HepG2 (cell line): ENCODE data around the gene ASXL1.

Experiments used
- CTCF ChIP-seq: sonication (generic); formaldehyde crosslinking; IDR thresholded peaks from 2 replicates; pipeline ENCODE4 v1.5.0; 2020; ENCODE audit warnings: mild to moderate bottlenecking, missing genetic modification reagents, moderate library complexity
- ELF4 ChIP-seq: sonication (generic); formaldehyde crosslinking; IDR thresholded peaks from 2 replicates; pipeline ENCODE4 v1.5.0; 2020; ENCODE audit warnings: missing genetic modification reagents, mild to moderate bottlenecking, moderate library complexity, borderline replicate concordance
- EP300 ChIP-seq, 3 experiments: sonication (generic) in 1 of 3; formaldehyde crosslinking in 1 of 3; IDR thresholded peaks; 2 replicates each; pipeline versions ENCODE4 v1.5.1 to v1.6.1; 2011 to 2020; ENCODE audit warnings: low read depth in 2 of 3, low read length in 2 of 3, borderline replicate concordance in 1 of 3, improper control_type of control experiment in 1 of 3, mild to moderate bottlenecking in 1 of 3, missing genetic modification reagents in 1 of 3, moderate library complexity in 1 of 3
- FOXP1 ChIP-seq, 2 experiments: fragments of 450-650 bp in 1 of 2; IDR thresholded peaks; 2 replicates each; pipeline ENCODE4 v1.6.1; 2017 to 2018; ENCODE audit warnings: antibody characterized with exemption in 1 of 2
- GLMP ChIP-seq: sonication (generic); formaldehyde crosslinking; IDR thresholded peaks from 2 replicates; pipeline ENCODE4 v1.9.0; 2021; ENCODE audit warnings: missing genetic modification reagents, mild to moderate bottlenecking, borderline replicate concordance
- HDAC1 ChIP-seq: sonication (generic); formaldehyde crosslinking; IDR thresholded peaks from 2 replicates; pipeline ENCODE4 v1.5.1; 2020; ENCODE audit warnings: mild to moderate bottlenecking, missing genetic modification reagents
- RAD21 ChIP-seq: fragments of 450-650 bp; formaldehyde crosslinking; IDR thresholded peaks from 2 replicates; pipeline ENCODE4 v1.5.0; 2020; ENCODE audit warnings: mild to moderate bottlenecking
- TAF1 ChIP-seq: sonication (generic); formaldehyde crosslinking; IDR thresholded peaks from 2 replicates; pipeline ENCODE4 v1.4.0; 2020; ENCODE audit warnings: missing genetic modification reagents
- ZNF30 ChIP-seq: sonication (generic); formaldehyde crosslinking; IDR thresholded peaks from 2 replicates; pipeline ENCODE4 v1.5.0; 2020; ENCODE audit warnings: mild to moderate bottlenecking, missing genetic modification reagents

GRCh38 chr20:32416206-32416605, 58.1 kb downstream of the ASXL1 start:
- TF ChIP-seq RAD21 (CRISPR knock-in tag) = no peak
- no peak for TF ChIP-seq EP300 (IDR thresholded peaks at IDR 0.05; ENCODE audit: low read depth in 2 of 2, low read length in 2 of 2)
- no peak for TF ChIP-seq EP300 (CRISPR knock-in tag; IDR thresholded peaks at IDR 0.05; ENCODE audit: borderline replicate concordance)
- TF ChIP-seq CTCF (CRISPR knock-in tag) = no peak
- TF ChIP-seq TAF1 = no peak
- TF ChIP-seq ZNF30 (CRISPR knock-in tag) = no peak
- no peak for TF ChIP-seq FOXP1 (IDR thresholded peaks at IDR 0.05)
- TF ChIP-seq FOXP1 (CRISPR knock-in tag; IDR thresholded peaks at IDR 0.05) = no peak
- TF ChIP-seq HDAC1 (CRISPR knock-in tag) = no peak
- no peak for TF ChIP-seq ELF4
- TF ChIP-seq GLMP = no peak
